GM10266 (cell line): ENCODE measurements around the gene CARD14.

Experiments used
- DNase-seq: peaks from one replicate; pipeline ENCODE4 v3.0.0; 2012; ENCODE audit errors: extremely low spot score
- TF ChIP-seq, protein P1 (sequence below): IDR thresholded peaks from 2 replicates; pipeline ENCODE4 v1.5.1; 2012; ENCODE audit warnings: mild to moderate bottlenecking, low read depth; ENCODE audit not compliant: control insufficient read depth, insufficient read depth; ENCODE audit errors: missing control alignments

Gene CARD14

DNA sequence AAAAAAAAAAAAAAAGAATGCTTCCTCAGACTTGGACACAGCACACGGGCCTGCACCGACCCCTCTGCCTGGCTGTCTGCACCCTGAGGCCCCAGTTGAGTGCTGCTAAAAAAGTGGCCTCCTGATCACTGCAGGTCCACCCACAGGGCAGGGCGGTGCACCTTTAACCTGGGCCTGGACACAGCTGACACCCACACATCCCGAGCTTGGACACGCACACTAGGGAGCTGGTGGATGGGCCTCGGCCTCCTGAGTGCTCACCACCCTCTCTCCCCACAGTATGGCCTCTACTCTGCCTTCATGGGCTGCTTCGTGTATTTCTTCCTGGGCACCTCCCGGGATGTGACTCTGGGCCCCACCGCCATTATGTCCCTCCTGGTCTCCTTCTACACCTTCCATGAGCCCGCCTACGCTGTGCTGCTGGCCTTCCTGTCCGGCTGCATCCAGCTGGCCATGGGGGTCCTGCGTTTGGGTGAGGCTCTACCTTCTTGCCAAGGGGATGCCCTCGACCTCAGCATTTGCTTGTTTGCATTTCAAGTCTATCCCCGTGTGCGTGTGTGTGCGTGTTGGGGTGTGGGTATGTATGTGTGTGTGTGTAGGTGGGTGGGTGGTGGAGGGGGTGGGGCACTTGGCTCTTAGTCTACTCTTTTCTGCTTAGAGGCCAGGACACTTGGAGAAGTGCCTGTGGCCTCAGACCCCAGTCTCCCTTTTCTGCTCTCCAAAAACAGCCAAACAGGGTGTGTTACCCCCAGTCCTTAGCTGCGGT is 52.7 kb downstream of the CARD14 start:
- TF ChIP-seq, protein P1, sequence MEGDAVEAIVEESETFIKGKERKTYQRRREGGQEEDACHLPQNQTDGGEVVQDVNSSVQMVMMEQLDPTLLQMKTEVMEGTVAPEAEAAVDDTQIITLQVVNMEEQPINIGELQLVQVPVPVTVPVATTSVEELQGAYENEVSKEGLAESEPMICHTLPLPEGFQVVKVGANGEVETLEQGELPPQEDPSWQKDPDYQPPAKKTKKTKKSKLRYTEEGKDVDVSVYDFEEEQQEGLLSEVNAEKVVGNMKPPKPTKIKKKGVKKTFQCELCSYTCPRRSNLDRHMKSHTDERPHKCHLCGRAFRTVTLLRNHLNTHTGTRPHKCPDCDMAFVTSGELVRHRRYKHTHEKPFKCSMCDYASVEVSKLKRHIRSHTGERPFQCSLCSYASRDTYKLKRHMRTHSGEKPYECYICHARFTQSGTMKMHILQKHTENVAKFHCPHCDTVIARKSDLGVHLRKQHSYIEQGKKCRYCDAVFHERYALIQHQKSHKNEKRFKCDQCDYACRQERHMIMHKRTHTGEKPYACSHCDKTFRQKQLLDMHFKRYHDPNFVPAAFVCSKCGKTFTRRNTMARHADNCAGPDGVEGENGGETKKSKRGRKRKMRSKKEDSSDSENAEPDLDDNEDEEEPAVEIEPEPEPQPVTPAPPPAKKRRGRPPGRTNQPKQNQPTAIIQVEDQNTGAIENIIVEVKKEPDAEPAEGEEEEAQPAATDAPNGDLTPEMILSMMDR = no peak
- no peak for DNase-seq

DNA sequence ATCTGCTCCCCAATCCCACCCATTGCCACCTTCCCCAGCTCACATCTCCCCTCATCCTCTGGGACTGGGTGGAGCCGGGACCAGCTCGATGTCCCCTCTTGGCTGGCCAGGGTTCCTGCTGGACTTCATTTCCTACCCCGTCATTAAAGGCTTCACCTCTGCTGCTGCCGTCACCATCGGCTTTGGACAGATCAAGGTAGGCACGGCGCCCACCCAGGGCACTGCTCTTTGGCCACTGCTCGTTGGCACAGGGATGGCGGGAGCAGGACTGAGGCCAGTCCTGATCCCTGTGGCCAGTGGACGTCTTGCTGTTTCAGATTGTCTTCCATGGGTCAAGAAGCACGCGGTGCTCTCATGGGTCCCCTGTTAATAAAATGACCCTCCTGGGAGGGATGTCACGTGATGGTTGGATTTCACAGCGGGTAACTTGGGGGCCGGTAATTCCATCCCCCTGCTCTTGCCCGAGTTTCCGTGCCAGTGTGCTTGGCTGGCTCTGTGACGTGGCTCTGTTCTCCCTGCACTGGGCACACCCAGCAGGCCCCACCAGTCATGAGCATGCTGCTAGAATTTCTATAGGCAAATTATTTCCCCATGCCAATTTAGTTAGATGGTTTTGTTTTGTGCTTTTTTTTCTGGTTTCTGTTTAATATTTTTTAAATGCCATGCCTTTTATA is 53.4 kb downstream of the CARD14 start:
- no peak for DNase-seq
- TF ChIP-seq, protein P1 = no peak

DNA sequence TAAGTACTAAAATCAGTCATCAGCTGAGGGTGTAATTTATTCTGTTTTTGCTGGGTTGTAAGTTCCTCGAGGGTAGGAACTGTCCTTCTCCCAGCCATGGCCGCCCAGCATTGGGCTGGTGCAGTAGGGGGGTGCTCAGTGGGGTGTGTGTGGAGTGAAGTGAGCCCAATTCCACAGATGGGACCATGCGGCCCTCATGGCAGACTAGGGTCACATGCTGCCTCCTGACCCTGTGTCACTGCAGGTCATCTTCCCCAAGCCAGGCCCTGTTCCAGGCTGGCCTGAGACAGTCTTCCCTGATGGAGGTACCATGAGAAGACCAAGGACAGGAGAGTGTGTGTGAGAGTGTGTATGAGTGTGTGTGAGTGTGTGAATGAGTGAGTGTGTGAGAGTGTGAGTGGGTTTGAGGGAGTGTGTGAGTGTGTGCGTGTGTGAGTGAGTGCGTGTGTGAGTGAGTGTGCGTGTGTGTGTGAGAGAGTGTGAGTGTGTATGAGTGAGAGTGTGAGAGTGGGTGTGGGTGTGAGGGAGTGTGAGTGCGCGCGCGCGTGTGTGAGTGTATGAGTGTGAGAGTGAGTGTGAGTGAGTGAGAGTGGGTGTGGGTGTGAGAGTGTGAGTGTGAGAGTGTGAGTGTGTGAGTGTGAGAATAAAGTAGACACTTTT is 54.1 kb downstream of the CARD14 start:
- no peak for DNase-seq
- TF ChIP-seq, protein P1 = no peak

DNA sequence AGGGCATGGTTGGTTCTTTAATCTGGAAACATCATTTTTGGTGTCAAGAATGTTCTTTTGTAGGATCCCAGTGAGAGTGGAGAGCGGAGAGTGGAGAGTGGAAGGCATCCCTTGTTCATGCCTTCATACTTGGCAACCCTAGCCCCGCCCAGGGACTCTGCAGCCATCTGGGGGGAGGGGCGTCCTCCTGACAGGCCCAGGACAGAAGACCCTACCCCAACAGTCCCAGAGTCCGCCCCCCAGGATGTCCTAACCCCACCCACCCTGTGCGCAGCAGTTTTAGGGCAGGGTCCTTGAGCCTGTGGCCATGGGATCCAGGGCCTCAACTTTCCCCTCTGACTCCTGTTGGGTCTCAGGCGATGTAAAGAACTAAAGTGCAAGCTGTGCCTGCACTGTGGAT is 54.9 kb downstream of the CARD14 start:
- TF ChIP-seq, protein P1 = no peak

DNA sequence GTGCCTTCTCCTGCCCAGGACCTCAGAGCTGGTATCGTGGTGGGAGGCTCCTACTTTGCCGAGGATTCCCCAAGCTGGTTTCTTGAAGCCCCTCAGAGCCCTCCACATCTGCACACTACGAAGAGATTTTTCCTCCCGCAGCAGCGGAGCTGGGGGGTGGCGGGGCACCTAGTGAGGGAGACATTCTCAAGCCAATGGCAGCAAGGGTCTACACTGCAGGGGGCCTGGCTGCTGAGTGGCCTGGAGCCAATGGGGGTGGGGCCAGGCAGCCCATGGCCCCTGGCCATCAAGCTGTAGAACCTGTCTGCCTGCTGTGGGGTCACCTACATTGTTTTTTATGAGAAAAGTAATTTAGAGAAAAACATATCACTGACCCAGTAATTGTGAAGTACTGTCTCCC is 55.4 kb downstream of the CARD14 start:
- DNase-seq = no peak
- TF ChIP-seq, protein P1 = no peak

More for the DNA sequence above, 54.9 kb downstream of the CARD14 start:
- DNase-seq = no peak

DNA sequence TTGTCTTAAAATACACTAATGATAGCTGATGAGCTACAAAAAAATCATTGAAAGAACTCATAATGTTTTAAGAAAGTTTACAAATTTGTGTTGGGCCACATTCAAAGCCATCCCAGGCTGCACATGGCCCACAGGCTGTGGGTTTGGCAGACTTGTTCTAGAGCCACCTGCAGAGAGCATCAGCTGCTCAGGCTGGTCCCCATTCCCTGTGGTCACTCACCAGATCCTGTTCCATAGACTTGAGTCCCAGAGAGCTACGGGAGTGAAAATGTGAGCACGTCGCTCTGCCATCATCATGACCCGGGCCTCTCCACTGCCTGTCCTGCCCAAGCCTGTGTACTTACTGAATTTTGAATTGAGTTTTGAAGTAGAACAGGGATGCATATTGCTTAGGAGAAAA is 57.3 kb downstream of the CARD14 start:
- TF ChIP-seq, protein P1 = no peak
- DNase-seq = no peak
